WTC11 (cell line): ENCODE data around the gene AFAP1L1. TPM values are rescaled to one million over a fixed set of nuclear protein-coding genes. Genes with fewer than 3 reads are reported as not detected.

Experiments used
- ATAC-seq: fragments of 200-7000 bp; cut with Tn5 transposase; 2 replicates; pipeline ENCODE4 v1.10.0; 2021; ENCODE audit warnings: mild to moderate bottlenecking, moderate library complexity
- CTCF ChIA-PET: fragments of 300-600 bp; sonication (Branson Sonifier 250); formaldehyde crosslinking; loops from one replicate; lab custom pipeline; 2021; ENCODE audit warnings: antibody characterized with exemption; lab: Charles Lee
- POLR2A ChIA-PET: fragments of 350-600 bp; sonication (Branson Sonifier 250); formaldehyde crosslinking; loops from one replicate; lab custom pipeline; 2021; ENCODE audit warnings: antibody characterized with exemption; lab: Charles Lee
- DNase-seq: peaks from one replicate; pipeline ENCODE4 v3.0.0; 2021; ENCODE audit warnings: low spot score
- H3K27ac Mint-ChIP-seq: 2 replicates; pipeline ENCODE4 v1.8.0; 2021; ENCODE audit warnings: mixed read lengths
- H3K27me3 Mint-ChIP-seq: 2 replicates; pipeline ENCODE4 v1.8.0; 2021; ENCODE audit warnings: low read depth, mild to moderate bottlenecking, moderate library complexity, mixed read lengths
- H3K36me3 Mint-ChIP-seq: 2 replicates; pipeline ENCODE4 v1.8.0; 2021; ENCODE audit warnings: mixed read lengths
- H3K4me1 Mint-ChIP-seq: 2 replicates; pipeline ENCODE4 v1.8.0; 2022; ENCODE audit warnings: mixed read lengths
- H3K4me3 Mint-ChIP-seq: 2 replicates; pipeline ENCODE4 v1.8.0; 2021; ENCODE audit warnings: mild to moderate bottlenecking, moderate library complexity, mixed read lengths
- H3K9me3 Mint-ChIP-seq: 2 replicates; pipeline ENCODE4 v1.8.0; 2021; ENCODE audit warnings: mixed read lengths
- AR ChIP-seq: fragments of 250-450 bp; sonication (Bioruptor Pico); IDR thresholded peaks from 2 replicates; pipeline ENCODE4 v1.9.0; 2021; ENCODE audit warnings: mild to moderate bottlenecking
- CBFB ChIP-seq: sonication (generic); formaldehyde crosslinking; IDR thresholded peaks from 2 replicates; pipeline ENCODE4 v1.8.1; 2022; ENCODE audit warnings: mild to moderate bottlenecking, low read depth, missing genetic modification reagents
- ELF4 ChIP-seq: sonication (generic); formaldehyde crosslinking; IDR thresholded peaks from 2 replicates; pipeline ENCODE4 v1.8.1; 2022; ENCODE audit warnings: low read depth, mild to moderate bottlenecking, moderate library complexity, missing genetic modification reagents
- FOXK1 ChIP-seq: sonication (generic); formaldehyde crosslinking; IDR thresholded peaks from 2 replicates; pipeline ENCODE4 v1.8.0; 2022; ENCODE audit warnings: mild to moderate bottlenecking, moderate library complexity, missing genetic modification reagents
- FOXP4 ChIP-seq: sonication (generic); formaldehyde crosslinking; IDR thresholded peaks from 2 replicates; pipeline ENCODE4 v1.8.0; 2022; ENCODE audit warnings: mild to moderate bottlenecking, missing genetic modification reagents
- HMGXB4 ChIP-seq: sonication (generic); formaldehyde crosslinking; IDR thresholded peaks from 2 replicates; pipeline ENCODE4 v1.8.1; 2023; ENCODE audit warnings: mild to moderate bottlenecking, moderate library complexity, missing genetic modification reagents
- JAZF1 ChIP-seq: fragments of 250-450 bp; sonication (Bioruptor Pico); IDR thresholded peaks from 2 replicates; pipeline ENCODE4 v1.9.0; 2021; ENCODE audit warnings: moderate library complexity, mild to moderate bottlenecking, inconsistent platforms
- MYBL2 ChIP-seq: sonication (generic); formaldehyde crosslinking; IDR thresholded peaks from 2 replicates; pipeline ENCODE4 v1.8.1; 2023; ENCODE audit warnings: mild to moderate bottlenecking, moderate library complexity, missing genetic modification reagents
- NR3C1 ChIP-seq: sonication (generic); formaldehyde crosslinking; conservative IDR thresholded peaks from 2 replicates; pipeline ENCODE4 v1.8.1; 2023; ENCODE audit warnings: low read depth, mild to moderate bottlenecking, missing genetic modification reagents
- SMAD4 ChIP-seq: sonication (generic); formaldehyde crosslinking; IDR thresholded peaks from 2 replicates; pipeline ENCODE4 v1.8.0; 2022; ENCODE audit warnings: mild to moderate bottlenecking, missing genetic modification reagents
- SP1 ChIP-seq: sonication (generic); formaldehyde crosslinking; conservative IDR thresholded peaks from 2 replicates; pipeline ENCODE4 v1.8.1; 2022; ENCODE audit warnings: missing genetic modification reagents
- STAT6 ChIP-seq: sonication (generic); formaldehyde crosslinking; conservative IDR thresholded peaks from 2 replicates; pipeline ENCODE4 v1.8.1; 2023; ENCODE audit warnings: mild to moderate bottlenecking, low read depth, missing genetic modification reagents, moderate library complexity
- TEAD1 ChIP-seq: sonication (generic); formaldehyde crosslinking; IDR thresholded peaks from 2 replicates; pipeline ENCODE4 v1.8.0; 2022; ENCODE audit warnings: mild to moderate bottlenecking, missing genetic modification reagents
- ZNF138 ChIP-seq: sonication (generic); formaldehyde crosslinking; conservative IDR thresholded peaks from 2 replicates; pipeline ENCODE4 v1.8.1; 2022; ENCODE audit warnings: mild to moderate bottlenecking, moderate library complexity, missing genetic modification reagents
- ZNF219 ChIP-seq: sonication (generic); formaldehyde crosslinking; IDR thresholded peaks from 2 replicates; pipeline ENCODE4 v1.8.0; 2023; ENCODE audit warnings: missing genetic modification reagents, mild to moderate bottlenecking, borderline replicate concordance
- ZNF317 ChIP-seq: sonication (generic); formaldehyde crosslinking; IDR thresholded peaks from 2 replicates; pipeline ENCODE4 v1.8.1; 2023; ENCODE audit warnings: low read depth, mild to moderate bottlenecking, moderate library complexity, missing genetic modification reagents, borderline replicate concordance
- ZNF416 ChIP-seq: fragments of 250-450 bp; sonication (Bioruptor Pico); IDR thresholded peaks from 2 replicates; pipeline ENCODE4 v1.9.0; 2021; ENCODE audit warnings: mild to moderate bottlenecking, inconsistent platforms
- total RNA-seq: library from RNA; stranded (reverse); gene quantifications from 3 replicates; pipeline ENCODE4 v1.2.3, GENCODE V29; 2021

The AFAP1L1 gene
- total RNA-seq, 1 experiment from 2014 or later, result 8.4 TPM

- TF ChIP-seq FOXP4 (CRISPR knock-in tag) (peak; percentile 85), STAT6 (CRISPR knock-in tag) (0 out of 2 replicates have a peak, but pooled peaks have one; percentile 81), ELF4 (CRISPR knock-in tag) (no peak), TEAD1 (CRISPR knock-in tag) (no peak; the same call in none of the 2 replicates), JAZF1 (CRISPR knock-in tag) (no peak), ZNF138 (no peak), NR3C1 (CRISPR knock-in tag) (0 out of 2 replicates have a peak, but pooled peaks have one; percentile 35), SMAD4 (no peak), MYBL2 (no peak), ZNF416 (CRISPR knock-in tag) (no peak), FOXK1 (peak; percentile 16; the same call in 1 of the 2 replicates), AR (CRISPR knock-in tag) (no peak), SP1 (CRISPR knock-in tag) (peak; percentile 91), CBFB (CRISPR knock-in tag) (peak; percentile 75; the same call in 1 of the 2 replicates)
- TF ChIP-seq, all 79 proteins: peak for 22
Measured at GRCh38 chr5:149357370-149358293, 86.0 kb downstream of the AFAP1L1 start, which contains the start of gene PCYOX1L (continued).

GRCh38 chr5:149358294-149358651, 86.6 kb downstream of the AFAP1L1 start:
- ATAC-seq (no peak; the same call in 1 of the 2 replicates), DNase-seq (no peak)
- Mint-ChIP-seq H3K4me1 (peaks cover 16% of the 10 kb centered on the region), H3K9me3 (no peaks in the 10 kb centered on the region), H3K27ac (no peak overlapping the region), H3K36me3 (peaks cover 14% of the 10 kb centered on the region), H3K4me3 (peak overlapping the region; percentile 87), H3K27me3 (peaks cover 3% of the 10 kb centered on the region; the same call in 1 of the 2 replicates)
- CTCF ChIA-PET, result interaction anchor here (0.8 to 4.0 kb wide), 20 partner anchors 9 to 261 kb away, joined by 3 to 57 read pairs (median 6); partner anchors contain the start of genes CSNK1A1, GRPEL2 and IL17B
- TF ChIP-seq ZNF317 (CRISPR knock-in tag), result peak; percentile 10; the same call in 1 of the 2 replicates
- peak; percentile 16; the same call in 1 of the 2 replicates for TF ChIP-seq HMGXB4 (CRISPR knock-in tag)
- TF ChIP-seq ZNF219 (CRISPR knock-in tag), result no peak
- POLR2A ChIA-PET, result interaction anchor here (0.9 to 1.5 kb wide), 3 partner anchors 9 to 240 kb away, joined by 3 to 16 read pairs (median 5); partner anchors contain the start of gene GRPEL2
